H4 (cell line): ENCODE measurements around the gene FTL. TPM values are rescaled to one million over a fixed set of nuclear protein-coding genes. Genes with fewer than 3 reads are reported as not detected.

Source experiments
- DNase-seq: peaks from one replicate; pipeline ENCODE4 v3.0.0-alpha.2; 2015; ENCODE audit warnings: low spot score
- total RNA-seq: library from RNA; depleted of rRNA; stranded (reverse); fragments of >200 nt; shearing (Covaris generic); gene quantifications from 2 replicates; pipeline ENCODE4 v1.2.3, GENCODE V29; 2014

FTL gene
- total RNA-seq, 1 experiment from 2014 or later: 25,960 TPM

DNA sequence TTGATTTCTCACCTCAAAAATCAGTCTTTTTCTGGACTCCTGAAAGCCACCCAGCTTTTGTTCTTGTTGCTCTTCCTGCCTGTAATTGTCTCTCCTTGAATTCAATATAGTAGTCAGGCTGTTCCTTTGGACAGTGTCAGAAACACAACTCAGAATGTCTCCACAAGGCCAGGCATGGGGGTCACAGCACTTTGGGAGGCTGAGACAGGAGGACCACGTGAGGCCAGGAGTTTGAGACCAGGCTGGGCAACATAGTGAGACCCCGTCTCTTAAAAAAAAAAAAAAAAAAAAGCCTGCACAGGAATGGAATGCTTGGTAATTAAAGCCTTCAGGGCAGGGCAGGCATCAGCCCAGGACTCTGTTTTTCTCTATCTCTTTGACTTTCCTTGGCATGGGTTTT, 19.3 kb upstream of the FTL start:
- DNase-seq: no peak

DNA sequence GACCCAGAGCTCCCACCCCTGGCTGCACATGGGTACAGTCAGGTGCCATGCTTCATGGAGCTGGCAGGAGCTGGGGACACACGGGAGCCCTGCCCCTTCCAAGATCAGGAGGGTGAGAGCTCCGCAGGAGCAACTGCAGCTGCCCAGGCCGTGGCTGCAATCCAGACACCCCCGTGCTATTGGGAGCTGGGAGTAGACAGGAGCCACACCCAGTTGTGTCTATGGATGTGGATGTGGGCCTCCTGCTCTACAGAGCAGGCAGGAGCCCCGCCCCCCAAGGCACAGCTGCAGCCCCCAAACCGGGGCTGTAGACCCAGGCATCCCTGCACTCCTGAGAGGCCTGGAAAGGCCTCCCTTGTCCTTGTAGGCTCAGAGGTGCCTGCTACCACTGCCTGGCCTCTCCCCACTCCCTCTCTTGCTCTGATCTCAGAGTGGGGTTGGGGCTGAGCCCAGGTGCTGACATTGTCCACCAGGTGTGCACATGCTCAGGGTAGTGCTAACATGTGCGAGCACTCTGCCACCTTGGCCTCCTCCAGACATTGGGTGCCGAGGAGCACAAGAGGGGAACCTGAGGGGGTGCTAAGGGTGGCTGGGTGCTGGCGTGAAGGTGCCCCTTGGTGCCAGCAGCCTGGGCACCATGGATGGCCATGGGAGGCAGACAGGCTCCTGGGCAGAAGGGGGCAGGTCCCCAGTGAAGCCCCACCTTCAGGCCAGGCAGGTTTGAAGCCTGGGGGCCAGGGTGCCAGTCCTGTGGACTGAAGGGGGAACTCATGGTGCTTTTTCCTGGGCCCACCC, 18.4 kb upstream of the FTL start:
- no peak for DNase-seq

DNA sequence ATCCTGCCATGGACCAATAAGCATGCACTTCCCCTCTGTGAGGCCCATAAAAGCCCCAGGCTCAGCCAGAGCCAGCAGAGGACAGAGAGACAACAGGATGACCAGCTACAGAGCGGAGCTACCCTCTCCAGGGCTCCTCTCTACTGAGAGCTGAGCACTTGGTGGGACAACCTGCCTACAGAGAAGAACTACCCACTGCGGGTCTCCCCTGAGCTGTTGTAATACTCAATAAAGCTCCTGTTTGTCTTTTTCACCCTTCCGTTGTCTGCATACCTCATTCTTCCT, 17.9 kb upstream of the FTL start:
- no peak for DNase-seq

GRCh38 chr19:48950159-48950558, 14.9 kb upstream of the FTL start:
- DNase-seq: no peak

DNA sequence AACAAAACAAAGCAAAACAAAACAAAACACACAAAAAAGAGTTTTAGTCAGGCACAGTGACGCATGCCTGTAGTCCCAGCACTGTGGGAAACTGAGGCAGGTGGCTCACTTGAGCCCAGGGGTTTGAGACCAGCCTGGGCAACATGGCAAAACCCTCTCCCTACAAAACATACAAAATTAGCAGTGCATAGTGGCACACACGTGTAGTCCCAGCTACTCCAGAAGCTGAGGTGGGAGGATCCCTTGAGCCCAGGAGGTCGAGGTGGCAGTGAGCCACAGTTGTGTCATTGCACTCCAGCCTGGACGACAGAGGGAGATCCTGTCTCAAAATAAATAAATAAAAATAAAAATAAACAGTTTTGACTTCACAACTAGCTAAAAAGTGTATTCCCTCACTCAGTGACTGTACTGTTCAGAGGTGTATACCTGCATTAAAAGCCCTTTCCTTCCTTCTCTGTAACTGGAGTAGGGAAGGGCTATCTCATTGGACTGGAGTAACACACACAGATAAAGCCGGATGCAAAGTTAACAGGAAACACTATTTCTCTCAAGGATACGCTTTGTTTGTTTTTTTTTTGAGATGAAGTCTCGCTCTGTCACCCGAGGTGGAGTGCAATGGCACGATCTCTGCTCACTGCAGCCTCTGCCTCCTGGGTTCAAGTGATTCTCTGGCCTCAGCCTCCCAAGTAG, 14.1 kb upstream of the FTL start:
- DNase-seq: no peak

GRCh38 chr19:48953141-48953540, 12.0 kb upstream of the FTL start:
- no peak for DNase-seq

DNA sequence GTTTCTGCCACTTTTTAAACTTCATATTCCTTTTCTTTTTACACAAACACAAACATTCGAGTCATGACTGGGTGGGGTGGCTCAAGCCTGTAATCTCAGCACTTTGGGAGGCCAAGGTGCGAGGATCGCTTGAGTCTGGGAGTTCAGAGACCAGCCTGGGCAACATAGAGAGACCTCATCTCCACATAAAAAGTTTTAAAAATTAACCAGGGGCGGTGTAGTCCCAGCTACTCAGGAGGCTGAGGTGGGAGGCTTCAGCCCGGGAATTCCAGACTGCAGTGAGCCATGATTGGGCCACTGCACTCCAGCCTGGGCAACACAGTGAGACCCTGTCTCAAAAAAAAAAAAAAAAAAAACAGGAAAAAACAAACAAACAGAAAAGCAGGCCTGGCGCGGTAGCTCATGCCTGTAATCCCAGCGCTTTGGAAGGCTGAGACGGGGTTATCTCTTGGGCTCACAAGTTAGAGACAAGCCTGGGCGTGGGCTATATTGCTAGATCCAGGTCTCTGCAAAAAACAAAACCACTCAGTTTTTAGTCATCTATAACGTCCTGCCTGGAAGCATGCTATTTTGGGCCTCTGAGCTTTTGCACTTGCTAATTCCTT, 11.0 kb upstream of the FTL start:
- DNase-seq: no peak

DNA sequence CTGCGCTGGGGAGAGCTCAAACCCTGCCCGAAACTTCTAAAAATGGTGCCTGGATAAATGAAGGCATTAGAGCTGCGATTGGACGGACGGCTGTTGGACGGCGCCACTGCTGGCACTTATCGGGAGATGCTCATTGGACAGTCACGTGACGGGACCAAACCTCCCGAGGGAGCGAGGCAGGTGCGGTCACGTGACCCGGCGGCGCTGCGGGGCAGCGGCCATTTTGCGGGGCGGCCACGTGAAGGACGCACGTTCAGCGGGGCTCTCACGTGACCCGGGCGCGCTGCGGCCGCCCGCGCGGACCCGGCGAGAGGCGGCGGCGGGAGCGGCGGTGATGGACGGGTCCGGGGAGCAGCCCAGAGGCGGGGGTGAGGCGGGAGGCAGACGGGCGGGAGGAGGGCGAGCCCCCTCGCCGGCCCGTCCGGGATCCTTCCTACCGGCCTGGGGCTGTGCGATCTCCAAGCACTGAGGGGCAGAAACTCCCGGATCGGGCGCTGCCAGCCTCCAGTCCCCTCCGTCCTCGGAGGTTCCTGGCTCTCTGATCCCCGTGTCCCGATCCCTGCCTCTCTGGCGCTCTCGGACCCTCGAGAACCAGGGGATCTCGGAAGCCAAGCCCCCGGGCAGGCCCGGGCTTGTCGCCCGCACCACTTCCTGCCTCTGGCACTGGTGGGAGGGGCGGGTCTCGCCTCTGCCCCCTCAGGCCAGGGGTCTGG, 10.4 kb upstream of the FTL start, which contains the start of gene BAX:
TSS of gene BAX (plus strand) at position 281 of the 713 bp plus-strand sequence. CDS start at position 335, 54 bp downstream.
- DNase-seq: peak; percentile 99

DNA sequence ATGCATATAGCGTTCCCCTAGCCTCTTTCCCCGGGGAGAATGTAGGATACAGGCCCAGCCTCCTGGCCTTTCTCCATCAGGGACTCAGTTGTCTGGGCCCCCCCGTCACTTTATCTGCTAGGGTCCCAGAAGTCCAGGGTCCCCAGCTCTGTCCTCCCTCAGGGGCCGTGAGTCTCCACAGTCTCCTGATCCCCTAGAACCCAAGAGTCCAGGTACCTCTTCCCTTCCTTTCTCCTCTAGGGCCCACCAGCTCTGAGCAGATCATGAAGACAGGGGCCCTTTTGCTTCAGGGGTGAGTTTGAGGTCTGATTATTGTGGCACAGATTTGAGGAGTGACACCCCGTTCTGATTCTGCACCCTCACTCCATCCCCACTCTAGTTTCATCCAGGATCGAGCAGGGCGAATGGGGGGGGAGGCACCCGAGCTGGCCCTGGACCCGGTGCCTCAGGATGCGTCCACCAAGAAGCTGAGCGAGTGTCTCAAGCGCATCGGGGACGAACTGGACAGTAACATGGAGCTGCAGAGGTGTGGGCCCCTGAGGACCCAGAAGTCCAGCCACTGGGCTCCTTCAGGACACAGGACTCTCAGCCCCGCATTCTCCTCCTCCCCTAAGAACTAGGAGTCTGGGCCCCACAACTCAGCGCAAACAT, 9.7 kb upstream of the FTL start:
- no peak for DNase-seq

- no peak for DNase-seq
These were observed 7.1 kb upstream of the FTL start for GRCh38 chr19:48958006-48958405.

GRCh38 chr19:48959341-48960239, 5.5 kb upstream of the FTL start:
- no peak for DNase-seq

- no peak for DNase-seq
These were observed 4.0 kb upstream of the FTL start for GRCh38 chr19:48961051-48961649.

DNA sequence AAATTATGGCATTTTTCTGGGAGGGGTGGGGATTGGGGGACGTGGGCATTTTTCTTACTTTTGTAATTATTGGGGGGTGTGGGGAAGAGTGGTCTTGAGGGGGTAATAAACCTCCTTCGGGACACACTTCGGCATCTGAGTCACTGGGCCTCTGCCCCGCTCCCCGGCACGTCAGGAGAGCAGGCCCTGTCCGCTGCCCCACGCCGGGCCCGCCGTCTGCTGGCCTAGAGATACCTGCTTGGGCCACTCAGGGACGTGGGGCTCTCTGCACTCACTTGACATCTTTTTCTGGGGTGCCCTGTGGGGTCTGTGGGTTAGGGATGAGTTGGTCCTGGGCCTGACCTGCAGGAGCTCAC, 3.5 kb upstream of the FTL start:
- no peak for DNase-seq

DNA sequence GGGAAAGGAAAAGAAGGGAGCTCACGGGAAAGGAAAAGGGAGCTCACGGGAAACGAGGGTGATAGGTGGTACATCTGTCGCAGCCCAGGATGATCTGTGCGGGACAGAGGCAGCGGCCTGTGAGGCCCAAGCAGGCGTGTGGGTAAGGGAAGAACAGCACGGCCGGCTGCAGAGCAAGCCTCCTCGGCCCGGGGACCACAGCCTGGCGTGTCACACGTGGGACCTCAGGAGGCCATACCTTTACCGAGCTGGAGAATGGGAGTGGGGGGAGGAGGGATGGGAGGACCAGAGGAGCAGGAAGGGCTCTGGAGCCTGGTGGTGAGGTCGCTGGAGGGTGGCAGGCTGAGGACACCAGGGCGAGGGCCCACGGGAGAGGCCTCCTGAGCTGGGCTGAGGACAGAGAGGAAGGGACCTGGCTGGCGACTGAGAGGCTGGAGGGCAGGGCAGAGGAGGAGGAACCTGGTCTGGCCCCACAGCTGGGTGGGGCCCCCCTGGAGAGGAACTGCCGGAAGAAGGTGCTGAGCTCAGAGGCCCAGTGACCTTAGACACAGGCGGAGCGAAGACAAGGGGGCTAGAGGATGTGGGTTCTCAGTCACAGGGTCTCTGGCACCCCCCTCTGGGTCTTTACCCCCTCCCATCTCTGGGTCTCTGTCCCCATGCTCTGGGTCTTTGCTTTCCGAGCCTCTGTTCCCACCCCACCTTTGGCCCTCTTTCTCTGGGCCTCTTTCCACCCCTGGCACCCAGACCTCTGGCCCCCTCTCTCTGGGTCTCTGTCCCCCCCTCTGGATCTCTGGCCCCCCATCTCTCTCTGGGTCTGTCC, 2.9 kb upstream of the FTL start:
- DNase-seq: peak; percentile 69

DNA sequence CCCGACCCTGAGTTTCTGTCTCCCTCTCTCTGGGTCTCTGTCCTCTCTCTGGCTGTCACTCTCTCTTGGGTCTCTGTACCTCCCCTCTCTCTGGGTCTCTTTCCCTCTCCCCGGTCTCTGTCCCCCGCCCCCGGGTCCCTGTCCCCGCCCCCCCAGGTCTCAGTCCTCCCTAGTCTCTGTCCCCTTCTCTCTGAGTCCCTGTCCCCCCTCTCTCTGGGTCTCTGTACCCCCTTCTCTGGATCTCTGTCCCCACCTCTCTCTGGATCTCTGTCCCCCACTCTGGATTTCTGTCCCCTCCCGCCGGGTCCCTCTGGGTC, 2.3 kb upstream of the FTL start:
- no peak for DNase-seq

DNA sequence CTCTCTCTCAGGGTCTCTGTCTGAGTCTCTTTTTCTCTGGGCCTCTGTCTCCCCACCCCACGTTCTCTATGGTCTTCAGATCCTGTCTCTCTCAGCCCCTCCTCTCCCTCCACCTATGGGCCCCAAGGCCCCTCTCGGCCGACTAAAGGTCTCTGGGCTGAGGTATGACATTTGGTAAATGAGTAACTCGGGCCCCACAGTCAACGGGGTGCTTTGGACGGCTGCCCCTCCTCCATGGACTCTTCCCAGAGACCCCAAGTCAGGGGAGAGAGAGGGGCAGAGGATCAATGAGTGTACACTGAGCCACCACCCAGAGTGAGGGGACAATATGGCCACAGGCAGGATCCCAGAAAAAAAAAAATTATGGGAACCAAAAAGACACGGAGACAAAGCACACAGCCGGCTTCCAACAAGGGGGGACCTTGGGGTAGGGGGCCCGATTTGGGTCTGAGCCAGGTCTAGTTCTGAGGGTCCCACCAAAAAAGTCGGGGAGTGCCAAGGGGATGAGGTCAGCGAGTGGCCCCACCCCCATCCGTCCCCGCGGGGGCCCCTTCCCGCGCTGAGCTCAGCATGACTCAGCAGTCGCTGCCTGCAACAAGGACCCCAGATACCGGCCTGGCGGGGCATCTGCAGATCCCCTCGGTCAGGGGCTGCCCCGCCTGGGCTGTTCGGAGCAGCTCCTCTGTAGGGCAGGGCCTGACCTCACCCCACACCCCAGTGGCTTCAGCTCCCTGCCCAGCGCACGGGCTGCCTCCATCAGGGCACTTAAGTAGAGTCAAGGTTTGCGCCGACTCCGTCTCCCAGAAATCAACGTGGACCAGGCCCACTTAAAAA, 1.5 kb upstream of the FTL start:
- peak; percentile 76 for DNase-seq

DNA sequence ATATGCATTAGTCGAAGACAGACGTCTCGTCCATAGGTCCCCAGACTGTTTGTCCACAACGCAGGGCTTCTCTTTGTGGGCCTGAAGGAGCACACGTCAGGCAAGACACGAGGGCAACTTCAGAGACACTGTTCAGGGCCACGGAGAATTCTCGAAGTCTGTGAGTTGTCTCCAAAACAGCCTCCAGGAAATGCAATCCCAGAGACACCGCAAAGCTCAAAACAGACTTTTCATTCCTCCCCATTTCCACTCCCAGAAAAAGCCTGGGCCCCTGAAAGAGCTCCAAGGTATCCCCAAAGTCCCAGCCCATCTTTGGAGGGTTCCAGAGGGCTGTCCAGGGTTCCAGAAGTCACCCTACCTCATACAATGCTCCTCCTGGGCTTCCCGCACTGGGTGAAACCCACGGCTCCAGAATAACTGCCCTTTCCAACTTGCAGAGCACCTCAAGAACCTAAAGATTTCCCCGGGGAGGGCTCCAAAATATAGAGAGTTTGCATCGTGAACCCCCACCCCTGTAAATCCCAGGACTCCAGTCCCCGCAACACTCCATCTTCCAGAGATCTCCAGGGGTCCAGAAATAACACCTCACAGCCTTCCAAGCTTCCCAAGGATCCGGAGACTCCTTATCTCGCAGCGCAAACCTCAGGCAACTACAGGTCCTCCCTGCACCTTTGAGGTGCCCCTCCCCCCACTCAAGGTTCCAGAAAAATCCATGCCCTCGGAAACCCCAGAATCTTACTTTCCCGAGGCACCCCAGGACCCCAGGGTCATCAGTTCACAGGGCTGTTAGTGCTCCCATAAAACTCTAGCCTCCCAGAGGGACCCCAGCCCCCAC, 687 bp upstream of the FTL start:
- peak; percentile 74 for DNase-seq
